Gastroesophageal sphincter (tissue), 4 donors: Measurements from ENCODE around the gene CEACAM1. TPM values are rescaled to one million over a fixed set of nuclear protein-coding genes. Genes with fewer than 3 reads are reported as not detected.

Experiments used
- ATAC-seq: fragments of 150-250 bp; one replicate; pipeline ENCODE4 v1.9.1; 2016; ENCODE audit warnings: mild to moderate bottlenecking, moderate library complexity
- H3K27ac ChIP-seq, 4 donors: fragments of 200-600 bp; sonication (generic) in 3 of 4; 1 replicate in 3 of 4; 2 replicates in 1 of 4; pipeline ENCODE4 v1.5.1; 2016 to 2019
- H3K27me3 ChIP-seq: fragments of 200-600 bp; sonication (generic); one replicate; pipeline ENCODE4 v1.5.1; 2019
- H3K36me3 ChIP-seq, 2 donors: fragments of 200-600 bp; sonication (generic); one replicate each; pipeline ENCODE4 v1.5.1; 2019; ENCODE audit warnings: control low read depth in 1 of 2
- H3K4me1 ChIP-seq, 3 donors: fragments of 200-600 bp; sonication (generic); 1 replicate in 2 of 3; 2 replicates in 1 of 3; pipeline ENCODE4 v1.5.1; 2016 to 2019; ENCODE audit warnings: control low read depth in 2 of 3
- H3K4me3 ChIP-seq, 2 donors: fragments of 200-600 bp; sonication (generic); one replicate each; pipeline ENCODE4 v1.5.1; 2019; ENCODE audit warnings: mild to moderate bottlenecking in 1 of 2, moderate library complexity in 1 of 2
- H3K9me3 ChIP-seq, 3 donors: fragments of 200-600 bp; sonication (generic); one replicate each; pipeline ENCODE4 v1.5.1; 2017 to 2019; ENCODE audit warnings: control low read depth in 2 of 3
- EP300 ChIP-seq: sonication (generic); formaldehyde crosslinking; IDR thresholded peaks from one replicate; pipeline ENCODE4 v1.6.1; 2017; ENCODE audit warnings: antibody characterized with exemption, mild to moderate bottlenecking
- POLR2A ChIP-seq, 2 donors: fragments of 450-650 bp; IDR thresholded peaks; one replicate each; pipeline ENCODE4 v1.6.1; 2017; ENCODE audit warnings: antibody characterized with exemption in 2 of 2, mild to moderate bottlenecking in 2 of 2, moderate library complexity in 1 of 2
- POLR2AphosphoS5 ChIP-seq: sonication (generic); formaldehyde crosslinking; IDR thresholded peaks from one replicate; pipeline ENCODE4 v1.6.1; 2017; ENCODE audit warnings: antibody characterized with exemption
- WGBS, 2 donors: methylation state at CpG; one replicate each; pipeline ENCODE4 v1.1.5; 2018; ENCODE audit warnings: low coverage in 1 of 2; 5-methylcytosine and 5-hydroxymethylcytosine counted together
- total RNA-seq, 4 donors: library from RNA; depleted of rRNA; stranded (reverse); fragments of >200 nt; gene quantifications; one replicate each; pipeline ENCODE4 v1.1.0, GENCODE V29; 2016
- TF ChIP-seq, protein P1 (sequence below), 4 experiments: fragments of 200-600 bp in 2 of 4; fragments of 450-650 bp in 2 of 4; sonication (generic) in 1 of 4; IDR thresholded peaks; one replicate each; pipeline ENCODE4 v1.5.1; 2017 to 2019; ENCODE audit warnings: antibody characterized with exemption in 4 of 4, mild to moderate bottlenecking in 2 of 4, moderate library complexity in 2 of 4

The CEACAM1 gene
- total RNA-seq, 4 donors from 2014 or later: 0.66 to 10.1 (median 0.99) TPM

DNA sequence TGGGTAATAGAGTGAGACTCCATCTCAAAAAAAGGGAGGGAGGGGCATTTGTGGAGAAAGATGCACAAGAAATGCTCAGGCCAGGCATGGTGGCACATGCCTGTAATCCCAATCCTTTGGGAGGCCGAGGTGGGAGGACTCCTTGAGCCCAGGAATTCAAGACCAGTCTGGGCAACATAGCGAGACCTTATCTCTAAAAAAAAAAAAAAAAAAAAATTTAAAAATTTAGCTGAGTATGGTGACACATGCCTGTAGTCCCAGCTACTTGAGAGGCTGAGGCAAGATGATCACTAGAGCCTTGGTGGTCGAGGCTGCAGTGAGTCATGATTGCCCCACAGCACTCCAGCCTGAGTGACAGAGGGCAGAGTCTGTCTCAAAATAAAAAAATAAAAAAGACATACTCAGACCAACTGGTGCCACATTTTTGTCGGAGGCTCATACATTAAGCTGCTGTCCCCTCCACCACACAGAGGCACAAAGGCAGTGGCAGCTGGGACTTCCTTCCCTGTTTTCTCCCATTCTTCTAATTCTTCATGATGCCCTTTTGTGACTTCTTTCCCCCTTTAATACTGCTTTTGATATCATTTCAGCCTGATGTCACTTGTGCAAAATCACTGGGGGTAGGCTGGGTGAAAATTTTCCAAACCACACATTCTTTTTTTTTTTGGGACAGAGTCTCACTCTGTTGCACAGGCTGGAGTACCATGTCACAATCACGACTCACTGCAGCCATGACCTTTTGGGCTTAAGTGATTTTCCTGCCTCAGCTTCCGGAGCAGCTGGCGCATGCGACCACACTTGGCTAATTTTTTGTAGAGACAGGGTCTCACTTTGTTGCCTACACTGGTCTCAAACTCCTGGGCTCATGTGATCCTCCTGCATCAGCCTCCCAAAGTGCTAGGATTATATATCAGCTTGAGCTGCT, 58.7 kb downstream of the CEACAM1 start:
- no peak overlapping the region for H3K27ac ChIP-seq
- no peak for TF ChIP-seq EP300
- TF ChIP-seq, protein P1, sequence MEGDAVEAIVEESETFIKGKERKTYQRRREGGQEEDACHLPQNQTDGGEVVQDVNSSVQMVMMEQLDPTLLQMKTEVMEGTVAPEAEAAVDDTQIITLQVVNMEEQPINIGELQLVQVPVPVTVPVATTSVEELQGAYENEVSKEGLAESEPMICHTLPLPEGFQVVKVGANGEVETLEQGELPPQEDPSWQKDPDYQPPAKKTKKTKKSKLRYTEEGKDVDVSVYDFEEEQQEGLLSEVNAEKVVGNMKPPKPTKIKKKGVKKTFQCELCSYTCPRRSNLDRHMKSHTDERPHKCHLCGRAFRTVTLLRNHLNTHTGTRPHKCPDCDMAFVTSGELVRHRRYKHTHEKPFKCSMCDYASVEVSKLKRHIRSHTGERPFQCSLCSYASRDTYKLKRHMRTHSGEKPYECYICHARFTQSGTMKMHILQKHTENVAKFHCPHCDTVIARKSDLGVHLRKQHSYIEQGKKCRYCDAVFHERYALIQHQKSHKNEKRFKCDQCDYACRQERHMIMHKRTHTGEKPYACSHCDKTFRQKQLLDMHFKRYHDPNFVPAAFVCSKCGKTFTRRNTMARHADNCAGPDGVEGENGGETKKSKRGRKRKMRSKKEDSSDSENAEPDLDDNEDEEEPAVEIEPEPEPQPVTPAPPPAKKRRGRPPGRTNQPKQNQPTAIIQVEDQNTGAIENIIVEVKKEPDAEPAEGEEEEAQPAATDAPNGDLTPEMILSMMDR (IDR thresholded peaks at IDR 0.05): no peak
- peaks cover 0 to 6% (median 0%) of the 10 kb centered on the region in 3 donors for H3K4me1 ChIP-seq
- H3K27me3 ChIP-seq: no peaks in the 10 kb centered on the region
- no peaks in the 10 kb centered on the region for H3K9me3 ChIP-seq
- no peaks in the 10 kb centered on the region for H3K36me3 ChIP-seq
- WGBS, 2 donors: 57 to 73% methylated on average over 4 to 7 of the region's 8 CpGs
- H3K4me3 ChIP-seq: no peak overlapping the region
- ATAC-seq: no peak

DNA sequence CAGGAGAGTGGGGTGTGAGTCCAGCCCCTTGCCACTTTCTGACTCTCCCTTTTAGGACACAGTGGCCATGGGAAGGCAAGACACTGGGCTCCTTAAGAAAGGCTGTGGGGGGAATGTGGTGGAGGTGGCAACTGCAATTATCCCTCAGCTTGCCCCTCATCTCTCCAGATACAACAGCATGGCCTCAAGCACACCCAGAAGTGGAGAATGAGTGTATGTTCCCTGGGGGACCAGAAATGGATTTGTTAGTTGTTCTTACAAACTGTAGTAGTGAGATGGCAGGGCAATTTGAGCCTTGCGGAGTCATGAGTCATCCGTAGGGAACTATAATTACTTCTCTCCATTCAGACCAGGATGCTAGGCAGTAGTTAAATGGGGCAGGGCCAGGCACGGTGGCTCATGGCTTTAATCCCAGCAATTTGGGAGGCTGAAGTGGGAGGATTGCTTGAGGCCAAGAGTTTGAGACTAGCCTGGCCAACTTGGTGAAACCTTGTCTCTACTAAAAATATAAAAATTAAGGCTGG, 59.9 kb downstream of the CEACAM1 start:
- Histone ChIP-seq H3K9me3 (no peaks in the 10 kb centered on the region), H3K27ac (no peak overlapping the region), H3K27me3 (no peaks in the 10 kb centered on the region), H3K4me1 (peaks cover 0 to 6% (median 0%) of the 10 kb centered on the region in 3 donors), H3K36me3 (no peaks in the 10 kb centered on the region), H3K4me3 (no peak overlapping the region)
- TF ChIP-seq POLR2A (IDR thresholded peaks at IDR 0.05): no peak
- TF ChIP-seq, protein P1 (IDR thresholded peaks at IDR 0.05): no peak
- no peak for TF ChIP-seq EP300
- TF ChIP-seq POLR2AphosphoS5: no peak
- WGBS, 2 donors: 53% methylated on average over 3 of the region's 3 CpGs; no CpG with 5 or more reads in 1 of the 2 donors
- no peak for ATAC-seq

DNA sequence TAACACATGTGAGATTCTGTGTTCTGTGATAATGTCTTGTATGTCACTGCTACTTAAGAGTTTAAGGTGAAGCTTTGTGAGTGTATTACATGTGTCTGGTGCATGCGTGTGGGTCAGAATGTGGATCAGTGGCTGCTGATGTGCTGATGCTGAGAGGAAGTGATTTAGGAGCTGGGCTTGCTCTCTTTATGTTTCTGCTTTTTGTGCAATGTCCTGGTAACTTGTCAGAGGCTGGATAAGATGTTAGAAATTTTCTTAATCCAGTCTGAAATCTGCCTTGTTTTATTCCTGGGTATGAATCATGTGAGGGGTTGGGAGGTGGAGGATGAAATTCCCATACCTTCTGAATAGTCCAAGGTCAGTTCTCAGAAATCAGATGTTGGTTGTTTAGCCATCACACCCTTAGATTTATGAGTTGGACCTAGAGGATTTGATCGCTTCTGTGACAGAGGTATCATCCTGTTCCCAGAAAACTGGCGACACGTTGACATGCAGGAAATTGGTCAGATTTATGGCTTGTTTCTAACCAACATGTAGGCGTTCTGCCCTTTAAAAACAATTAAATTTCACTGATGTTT, 61.0 kb downstream of the CEACAM1 start:
- WGBS, 2 donors: 57 to 58% methylated on average over 3 to 4 of the region's 5 CpGs
- ATAC-seq: no peak

DNA sequence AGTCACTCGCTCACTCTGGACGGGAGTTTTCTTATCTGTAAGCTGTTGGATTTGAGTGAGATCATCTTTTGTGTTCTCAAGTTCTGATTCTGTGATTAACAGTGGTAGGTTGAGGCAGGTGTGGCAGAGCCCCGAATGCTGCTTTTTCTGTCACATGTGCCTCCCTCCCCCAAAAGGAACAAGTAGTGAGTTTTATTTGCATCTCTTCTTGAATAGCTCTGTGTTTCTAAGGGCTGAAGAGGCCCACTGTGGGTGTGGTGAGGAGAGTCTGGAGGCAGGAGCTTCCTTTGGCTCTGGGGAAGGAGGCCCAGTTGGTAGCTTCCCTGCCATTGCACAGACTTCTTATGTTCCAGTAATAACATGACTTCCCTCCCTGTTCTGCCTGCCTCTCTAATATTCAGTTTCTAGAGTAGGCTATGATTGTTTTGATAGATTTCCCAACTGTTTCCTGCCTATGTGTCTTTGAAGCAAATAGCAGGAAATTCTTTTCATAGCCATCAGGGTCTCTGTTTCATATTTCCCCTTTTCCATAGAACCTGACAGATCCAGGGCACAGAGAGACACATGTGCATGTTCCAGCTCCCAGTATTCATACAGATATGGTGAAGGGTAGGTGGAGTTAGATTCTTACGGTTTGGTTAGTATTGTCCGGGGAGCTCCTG, 61.6 kb downstream of the CEACAM1 start:
- no peak for ATAC-seq
- Histone ChIP-seq H3K27ac (no peak overlapping the region), H3K4me3 (no peak overlapping the region), H3K9me3 (no peaks in the 10 kb centered on the region), H3K36me3 (no peaks in the 10 kb centered on the region), H3K27me3 (no peaks in the 10 kb centered on the region), H3K4me1 (peaks cover 0 to 6% (median 0%) of the 10 kb centered on the region in 3 donors)
- WGBS, 2 donors: 35 to 74% methylated on average over 3 to 4 of the region's 5 CpGs
- no peak for TF ChIP-seq EP300
- no peak for TF ChIP-seq POLR2AphosphoS5
- TF ChIP-seq, protein P1 (IDR thresholded peaks at IDR 0.05): no peak
- TF ChIP-seq POLR2A (IDR thresholded peaks at IDR 0.05): no peak

More for the DNA sequence above, 61.0 kb downstream of the CEACAM1 start:
- no peak overlapping the region for H3K27ac ChIP-seq
- TF ChIP-seq EP300: no peak
- no peak for TF ChIP-seq POLR2AphosphoS5
- no peak for TF ChIP-seq POLR2A (IDR thresholded peaks at IDR 0.05)
- TF ChIP-seq, protein P1 (IDR thresholded peaks at IDR 0.05): no peak
- no peaks in the 10 kb centered on the region for H3K27me3 ChIP-seq
- H3K36me3 ChIP-seq: no peaks in the 10 kb centered on the region
- no peak overlapping the region for H3K4me3 ChIP-seq
- H3K4me1 ChIP-seq: peaks cover 0 to 6% (median 0%) of the 10 kb centered on the region in 3 donors
- no peaks in the 10 kb centered on the region for H3K9me3 ChIP-seq
